Loucy (cell line): ENCODE measurements around the gene EOMES.

Source experiments
- H2AFZ ChIP-seq: fragments of 200-600 bp; sonication (generic); 2 replicates; pipeline ENCODE4 v1.6.0; 2016; ENCODE audit warnings: antibody characterized with exemption, mild to moderate bottlenecking, low read length, moderate library complexity
- H3F3A ChIP-seq: fragments of 200-600 bp; 2 replicates; pipeline ENCODE4 v1.6.0; 2016; ENCODE audit warnings: antibody characterized with exemption, low read depth, mild to moderate bottlenecking
- H3K27me3 ChIP-seq: fragments of 200-600 bp; sonication (generic); 2 replicates; pipeline ENCODE4 v1.6.1; 2014; ENCODE audit warnings: low read length, mild to moderate bottlenecking; ENCODE audit not compliant: insufficient read depth, poor library complexity, severe bottlenecking
- H3K36me3 ChIP-seq: fragments of 200-600 bp; sonication (generic); 2 replicates; pipeline ENCODE4 v1.6.1; 2016; ENCODE audit warnings: low read length; ENCODE audit not compliant: insufficient read depth
- H3K4me1 ChIP-seq: fragments of 200-600 bp; sonication (generic); 2 replicates; pipeline ENCODE4 v1.5.1; 2014; ENCODE audit warnings: low read length, mild to moderate bottlenecking; ENCODE audit not compliant: insufficient read depth, poor library complexity, severe bottlenecking
- H3K4me2 ChIP-seq: fragments of 200-600 bp; sonication (generic); 2 replicates; pipeline ENCODE4 v1.6.0; 2014; ENCODE audit warnings: antibody characterized with exemption, low read length, low read depth, mild to moderate bottlenecking; ENCODE audit not compliant: poor library complexity, severe bottlenecking
- H3K4me3 ChIP-seq: fragments of 200-600 bp; sonication (generic); 2 replicates; pipeline ENCODE4 v1.5.1; 2014; ENCODE audit warnings: low read length, mild to moderate bottlenecking, mixed read lengths; ENCODE audit not compliant: poor library complexity, severe bottlenecking
- H3K79me2 ChIP-seq: fragments of 200-600 bp; sonication (generic); 2 replicates; pipeline ENCODE4 v1.6.1; 2014; ENCODE audit warnings: low read length; ENCODE audit not compliant: insufficient read depth
- H3K9ac ChIP-seq: fragments of 200-600 bp; sonication (generic); 2 replicates; pipeline ENCODE4 v1.6.0; 2014; ENCODE audit warnings: mild to moderate bottlenecking, low read depth, low read length, moderate library complexity; ENCODE audit not compliant: poor library complexity, severe bottlenecking
- H3K9me2 ChIP-seq: fragments of 200-600 bp; sonication (generic); replicated peaks from 2 replicates; pipeline ENCODE4 v1.6.1; 2016; ENCODE audit warnings: low read depth, low read length, mixed read lengths
- H3K9me3 ChIP-seq: fragments of 200-600 bp; sonication (generic); 2 replicates; pipeline ENCODE4 v1.6.1; 2014; ENCODE audit warnings: mild to moderate bottlenecking, antibody characterized with exemption, low read length, low read depth; ENCODE audit not compliant: insufficient read depth
- H4K20me1 ChIP-seq: fragments of 200-600 bp; sonication (generic); 2 replicates; pipeline ENCODE4 v1.6.0; 2014; ENCODE audit warnings: antibody characterized with exemption, low read length, mild to moderate bottlenecking; ENCODE audit not compliant: insufficient read depth, poor library complexity, severe bottlenecking
- CTCF ChIP-seq: fragments of 200-600 bp; sonication (generic); conservative IDR thresholded peaks from 2 replicates; pipeline ENCODE4 v1.5.1; 2014; ENCODE audit warnings: mild to moderate bottlenecking, antibody characterized with exemption, low read length
- EZH2phosphoT487 ChIP-seq: fragments of 200-600 bp; IDR thresholded peaks from 2 replicates; pipeline ENCODE4 v1.6.1; 2018; ENCODE audit warnings: antibody characterized with exemption, mild to moderate bottlenecking, moderate library complexity, borderline replicate concordance

EOMES gene

GRCh38 chr3:27718459-27718858 lies 3.7 kb downstream of the EOMES start:
- no peaks in the 10 kb centered on the region for H3F3A ChIP-seq
- peaks cover 13% of the 10 kb centered on the region for H3K4me1 ChIP-seq
- H3K36me3 ChIP-seq = no peaks in the 10 kb centered on the region
- no peak overlapping the region for H3K4me3 ChIP-seq
- H3K27me3 ChIP-seq = no peaks in the 10 kb centered on the region
- H3K9me3 ChIP-seq = no peaks in the 10 kb centered on the region
- H3K9me2 ChIP-seq = no peaks in the 10 kb centered on the region
- H3K9ac ChIP-seq = no peak overlapping the region
- TF ChIP-seq EZH2phosphoT487 (no peak), CTCF (no peak)
- no peaks in the 10 kb centered on the region for H4K20me1 ChIP-seq
- H3K4me2 ChIP-seq = no peak overlapping the region
- H2AFZ ChIP-seq = no peak overlapping the region
- peaks cover 8% of the 10 kb centered on the region for H3K79me2 ChIP-seq

- Histone ChIP-seq H3K79me2 (peaks cover 8% of the 10 kb centered on the region), H3K9ac (no peak overlapping the region), H3K4me2 (no peak overlapping the region), H3K4me1 (peaks cover 18% of the 10 kb centered on the region), H4K20me1 (no peaks in the 10 kb centered on the region), H3K9me3 (no peaks in the 10 kb centered on the region), H3K4me3 (no peak overlapping the region), H3F3A (no peaks in the 10 kb centered on the region), H2AFZ (no peak overlapping the region), H3K27me3 (peaks cover 7% of the 10 kb centered on the region), H3K36me3 (no peaks in the 10 kb centered on the region), H3K9me2 (no peaks in the 10 kb centered on the region)
- TF ChIP-seq CTCF (no peak), EZH2phosphoT487 (no peak)
Measured at GRCh38 chr3:27717200-27717852, 4.8 kb downstream of the EOMES start.

- peaks cover 7% of the 10 kb centered on the region for H3K27me3 ChIP-seq
Measured at GRCh38 chr3:27716309-27716708, 5.8 kb downstream of the EOMES start.

More at GRCh38 chr3:27716309-27716708, 5.8 kb downstream of the EOMES start:
- no peaks in the 10 kb centered on the region for H4K20me1 ChIP-seq
- H3K9me3 ChIP-seq = no peaks in the 10 kb centered on the region
- H3K36me3 ChIP-seq = no peaks in the 10 kb centered on the region
- no peaks in the 10 kb centered on the region for H3F3A ChIP-seq
- no peak overlapping the region for H3K4me2 ChIP-seq
- peaks cover 18% of the 10 kb centered on the region for H3K4me1 ChIP-seq
- TF ChIP-seq EZH2phosphoT487 = no peak
- no peak for TF ChIP-seq CTCF
- no peak overlapping the region for H3K4me3 ChIP-seq
- no peak overlapping the region for H3K9ac ChIP-seq
- no peaks in the 10 kb centered on the region for H3K9me2 ChIP-seq
- H2AFZ ChIP-seq = no peak overlapping the region
- peaks cover 7% of the 10 kb centered on the region for H3K79me2 ChIP-seq
